A549 (cell line): Measurements from ENCODE around the gene ZNF90.

Experiments
- JUN ChIP-seq, 2 experiments: fragments of >200 bp; sonication (Bioruptor Twin); formaldehyde crosslinking; IDR thresholded peaks; 2 replicates in 1 of 2; 3 replicates in 1 of 2; pipeline ENCODE4 v1.6.1; 2016 to 2017
- RCOR1 ChIP-seq: fragments of 150-350 bp; IDR thresholded peaks from 2 replicates; pipeline ENCODE4 v1.6.1; 2014; ENCODE audit warnings: antibody characterized with exemption, low read length, low read depth
- TP53 ChIP-seq: fragments of 250-450 bp; sonication (Bioruptor Pico); IDR thresholded peaks from 2 replicates; pipeline ENCODE4 v1.5.0; 2021; ENCODE audit warnings: mild to moderate bottlenecking, moderate library complexity
- TF ChIP-seq, protein P1 (sequence below): fragments of 200-600 bp; sonication (generic); IDR thresholded peaks from 2 replicates; pipeline ENCODE4 v1.6.1; 2016; ENCODE audit warnings: antibody characterized with exemption, mild to moderate bottlenecking, moderate library complexity
- TF ChIP-seq, protein P2 (sequence below): fragments of >200 bp; sonication (Bioruptor Twin); formaldehyde crosslinking; IDR thresholded peaks from 3 replicates; pipeline ENCODE4 v1.5.1; 2016

DNA sequence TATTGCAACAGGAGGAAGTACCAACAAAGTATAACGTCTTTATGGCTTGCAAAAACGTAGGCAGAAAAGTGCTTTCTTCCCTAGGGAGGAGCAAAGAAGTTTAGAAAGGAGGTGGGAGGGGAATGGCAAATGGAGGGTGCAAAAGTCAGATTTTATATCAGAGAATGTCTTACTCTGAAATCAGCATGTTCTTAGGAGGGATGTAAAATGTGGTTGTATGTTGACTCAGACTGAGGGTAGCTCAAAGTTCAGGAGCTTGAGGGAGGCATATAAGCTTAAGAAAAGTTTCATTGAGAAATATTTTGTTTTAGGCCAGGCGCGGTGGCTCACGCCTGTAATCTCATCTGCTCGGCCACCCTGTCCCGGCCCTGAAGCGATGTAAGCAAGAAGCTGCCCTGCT, 1.7 kb downstream of the ZNF90 start:
- TF ChIP-seq TP53 (no peak), JUN (IDR thresholded peaks at IDR 0.05) (no peak), RCOR1 (no peak)
- TF ChIP-seq, protein P1, sequence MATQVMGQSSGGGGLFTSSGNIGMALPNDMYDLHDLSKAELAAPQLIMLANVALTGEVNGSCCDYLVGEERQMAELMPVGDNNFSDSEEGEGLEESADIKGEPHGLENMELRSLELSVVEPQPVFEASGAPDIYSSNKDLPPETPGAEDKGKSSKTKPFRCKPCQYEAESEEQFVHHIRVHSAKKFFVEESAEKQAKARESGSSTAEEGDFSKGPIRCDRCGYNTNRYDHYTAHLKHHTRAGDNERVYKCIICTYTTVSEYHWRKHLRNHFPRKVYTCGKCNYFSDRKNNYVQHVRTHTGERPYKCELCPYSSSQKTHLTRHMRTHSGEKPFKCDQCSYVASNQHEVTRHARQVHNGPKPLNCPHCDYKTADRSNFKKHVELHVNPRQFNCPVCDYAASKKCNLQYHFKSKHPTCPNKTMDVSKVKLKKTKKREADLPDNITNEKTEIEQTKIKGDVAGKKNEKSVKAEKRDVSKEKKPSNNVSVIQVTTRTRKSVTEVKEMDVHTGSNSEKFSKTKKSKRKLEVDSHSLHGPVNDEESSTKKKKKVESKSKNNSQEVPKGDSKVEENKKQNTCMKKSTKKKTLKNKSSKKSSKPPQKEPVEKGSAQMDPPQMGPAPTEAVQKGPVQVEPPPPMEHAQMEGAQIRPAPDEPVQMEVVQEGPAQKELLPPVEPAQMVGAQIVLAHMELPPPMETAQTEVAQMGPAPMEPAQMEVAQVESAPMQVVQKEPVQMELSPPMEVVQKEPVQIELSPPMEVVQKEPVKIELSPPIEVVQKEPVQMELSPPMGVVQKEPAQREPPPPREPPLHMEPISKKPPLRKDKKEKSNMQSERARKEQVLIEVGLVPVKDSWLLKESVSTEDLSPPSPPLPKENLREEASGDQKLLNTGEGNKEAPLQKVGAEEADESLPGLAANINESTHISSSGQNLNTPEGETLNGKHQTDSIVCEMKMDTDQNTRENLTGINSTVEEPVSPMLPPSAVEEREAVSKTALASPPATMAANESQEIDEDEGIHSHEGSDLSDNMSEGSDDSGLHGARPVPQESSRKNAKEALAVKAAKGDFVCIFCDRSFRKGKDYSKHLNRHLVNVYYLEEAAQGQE: no peak
- TF ChIP-seq, protein P2, sequence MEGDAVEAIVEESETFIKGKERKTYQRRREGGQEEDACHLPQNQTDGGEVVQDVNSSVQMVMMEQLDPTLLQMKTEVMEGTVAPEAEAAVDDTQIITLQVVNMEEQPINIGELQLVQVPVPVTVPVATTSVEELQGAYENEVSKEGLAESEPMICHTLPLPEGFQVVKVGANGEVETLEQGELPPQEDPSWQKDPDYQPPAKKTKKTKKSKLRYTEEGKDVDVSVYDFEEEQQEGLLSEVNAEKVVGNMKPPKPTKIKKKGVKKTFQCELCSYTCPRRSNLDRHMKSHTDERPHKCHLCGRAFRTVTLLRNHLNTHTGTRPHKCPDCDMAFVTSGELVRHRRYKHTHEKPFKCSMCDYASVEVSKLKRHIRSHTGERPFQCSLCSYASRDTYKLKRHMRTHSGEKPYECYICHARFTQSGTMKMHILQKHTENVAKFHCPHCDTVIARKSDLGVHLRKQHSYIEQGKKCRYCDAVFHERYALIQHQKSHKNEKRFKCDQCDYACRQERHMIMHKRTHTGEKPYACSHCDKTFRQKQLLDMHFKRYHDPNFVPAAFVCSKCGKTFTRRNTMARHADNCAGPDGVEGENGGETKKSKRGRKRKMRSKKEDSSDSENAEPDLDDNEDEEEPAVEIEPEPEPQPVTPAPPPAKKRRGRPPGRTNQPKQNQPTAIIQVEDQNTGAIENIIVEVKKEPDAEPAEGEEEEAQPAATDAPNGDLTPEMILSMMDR: no peak
